ENCODE measurements around the gene ESYT2. TPM values are rescaled to one million over a fixed set of nuclear protein-coding genes. Genes with fewer than 3 reads are reported as not detected.

ESYT2 gene
- total RNA-seq, 1 experiment from 2014 or later: 39.0 TPM

DNA sequence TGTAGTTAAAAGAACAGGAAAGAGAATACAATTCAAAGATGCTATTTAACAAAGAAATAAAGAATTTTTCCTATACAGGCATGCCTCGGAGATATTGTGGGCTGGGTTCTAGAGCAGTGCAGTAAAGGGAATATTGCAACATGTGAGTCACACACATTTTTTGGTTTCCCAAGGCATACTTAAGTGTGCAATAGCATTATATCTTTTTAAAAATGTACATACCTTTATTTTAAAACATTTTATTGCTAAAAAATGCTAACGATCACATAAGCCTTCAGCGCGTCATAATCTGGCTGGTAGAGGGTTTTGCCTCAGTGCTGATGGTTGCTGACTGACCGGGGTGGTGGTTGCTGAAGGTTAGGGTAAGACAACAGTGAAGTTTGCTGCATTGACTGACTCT lies 54.4 kb downstream of the ESYT2 start:
- no peak overlapping the region for H2BK5ac ChIP-seq (ENCODE audit: insufficient read length, low read length)
- H3K23me2 ChIP-seq (ENCODE audit: insufficient read length, low read depth, low read length, poor library complexity, severe bottlenecking): no peaks in the 10 kb centered on the region
- TF ChIP-seq CTCF (conservative IDR thresholded peaks at IDR 0.05): no peak
- no peak overlapping the region for H3K14ac ChIP-seq (ENCODE audit: insufficient read depth, low read length)
- no peak overlapping the region for H3K23ac ChIP-seq (ENCODE audit: insufficient read length, low read depth, low read length)
- Mint-ChIP-seq H3K27me3 (ENCODE audit: low read depth) (no peaks in the 10 kb centered on the region), H3K27ac (no peak overlapping the region), H3K9me3 (no peaks in the 10 kb centered on the region), H3K4me1 (0 out of 4 replicates have a peak, but pooled peaks cover 0 to 2% of the 10 kb centered on the region in 2 experiments), H3K36me3 (ENCODE audit: insufficient read depth in 1 of 3, low read depth in 3 of 3) (peaks cover 15 to 26% (median 22%) of the 10 kb centered on the region in 3 experiments; a peak in 5 of 7 replicates), H3K4me3 (no peak overlapping the region)
- H3K56ac ChIP-seq (ENCODE audit: insufficient read length, low read depth, low read length): no peak overlapping the region
- no peak overlapping the region for H2BK120ac ChIP-seq (ENCODE audit: low read depth, low read length, poor library complexity, severe bottlenecking)
- H3K9me3 ChIP-seq (ENCODE audit: control insufficient read depth, low read depth, low read length): no peaks in the 10 kb centered on the region
- no peak overlapping the region for H2BK20ac ChIP-seq (ENCODE audit: low read depth, low read length, poor library complexity, severe bottlenecking)
- H4K8ac ChIP-seq (replicated peaks; ENCODE audit: insufficient read length, low read depth, low read length): no peak overlapping the region
- H4K91ac ChIP-seq (ENCODE audit: insufficient read length, low read depth, low read length): no peak overlapping the region
- H3K27me3 ChIP-seq (ENCODE audit: insufficient read depth, low read length): no peaks in the 10 kb centered on the region
- no peak overlapping the region for H3K9ac ChIP-seq (ENCODE audit: extremely low read depth, insufficient read length, low read length)
- no peak overlapping the region for H3K4me2 ChIP-seq (ENCODE audit: insufficient read depth, insufficient read length, low read length)
- H3K79me2 ChIP-seq (ENCODE audit: insufficient read depth, low read length): no peaks in the 10 kb centered on the region
- H2BK12ac ChIP-seq (ENCODE audit: insufficient read length, low read depth, low read length): no peak overlapping the region
- H3K4ac ChIP-seq (ENCODE audit: low read depth, low read length): no peak overlapping the region
- WGBS (ENCODE audit: extremely low coverage, insufficient read length, low lambda C conversion rate): no CpG with 5 or more reads among the region's 5 CpGs
- H3K4me1 ChIP-seq (ENCODE audit: insufficient read depth, low read length): no peaks in the 10 kb centered on the region
- H3K18ac ChIP-seq (ENCODE audit: insufficient read length, low read depth, low read length): no peak overlapping the region
- no peaks in the 10 kb centered on the region for H3K79me1 ChIP-seq (ENCODE audit: insufficient read depth, low read depth, low read length, poor library complexity, severe bottlenecking)
- no peak overlapping the region for H3K27ac ChIP-seq (ENCODE audit: insufficient read length, low read depth, low read length)
- no peak overlapping the region for H4K5ac ChIP-seq (ENCODE audit: insufficient read length, low read depth, low read length)
- no peaks in the 10 kb centered on the region for H4K20me1 ChIP-seq (ENCODE audit: control insufficient read depth, insufficient read depth, insufficient read length)
- no peak overlapping the region for H2AK5ac ChIP-seq (ENCODE audit: insufficient read length, low read length)
- H2AFZ ChIP-seq (ENCODE audit: low read length): no peak overlapping the region
- no peak overlapping the region for H2BK15ac ChIP-seq (ENCODE audit: low read depth, low read length)
- DNase-seq: no peak
- no peak overlapping the region for H3T11ph ChIP-seq (ENCODE audit: low read length)
